CD4-positive, alpha-beta T cell treated with Interleukin-17A for 4 hours (primary cell): ENCODE measurements around the gene SFMBT1.

ENCODE experiments used
- DNase-seq: peaks from one replicate; pipeline ENCODE4 v3.0.0-alpha.2; 2020; ENCODE audit warnings: mixed read lengths

Gene SFMBT1

GRCh38 chr3:52879090-52879489 lies 166.8 kb downstream of the SFMBT1 start:
- no peak for DNase-seq

GRCh38 chr3:52877085-52877484 lies 168.8 kb downstream of the SFMBT1 start:
- DNase-seq: no peak

- DNase-seq: peak; percentile 29
These were observed 170.8 kb downstream of the SFMBT1 start for GRCh38 chr3:52874864-52875587.

GRCh38 chr3:52874160-52874701 lies 171.6 kb downstream of the SFMBT1 start:
- no peak for DNase-seq

GRCh38 chr3:52873433-52874159 lies 172.3 kb downstream of the SFMBT1 start:
- no peak for DNase-seq

GRCh38 chr3:52872245-52872644 lies 173.6 kb downstream of the SFMBT1 start:
- DNase-seq: no peak

- no peak for DNase-seq
These were observed 174.1 kb downstream of the SFMBT1 start for GRCh38 chr3:52871761-52872160.

GRCh38 chr3:52870471-52870870 lies 175.4 kb downstream of the SFMBT1 start:
- DNase-seq: no peak

- no peak for DNase-seq
These were observed 179.4 kb downstream of the SFMBT1 start for GRCh38 chr3:52866427-52866826.

- DNase-seq: no peak
These were observed 179.9 kb downstream of the SFMBT1 start for GRCh38 chr3:52865994-52866393.

GRCh38 chr3:52860424-52860768 lies 185.5 kb downstream of the SFMBT1 start:
- no peak for DNase-seq

- no peak for DNase-seq
These were observed 186.0 kb downstream of the SFMBT1 start for GRCh38 chr3:52859686-52860423.

- no peak for DNase-seq
These were observed 188.0 kb downstream of the SFMBT1 start for GRCh38 chr3:52857864-52858263.

GRCh38 chr3:52857133-52857532 lies 188.7 kb downstream of the SFMBT1 start:
- DNase-seq: no peak

GRCh38 chr3:52856666-52857065 lies 189.2 kb downstream of the SFMBT1 start:
- no peak for DNase-seq

- DNase-seq: no peak
These were observed 191.9 kb downstream of the SFMBT1 start for GRCh38 chr3:52854013-52854412.
